GM18526 (cell line): ENCODE measurements around the gene SSTR5.

Experiments
- POLR2A ChIP-seq: IDR thresholded peaks from 3 replicates; pipeline ENCODE4 v1.6.1; 2011; ENCODE audit not compliant: insufficient read length; ENCODE audit errors: extremely low read depth

SSTR5 gene

DNA sequence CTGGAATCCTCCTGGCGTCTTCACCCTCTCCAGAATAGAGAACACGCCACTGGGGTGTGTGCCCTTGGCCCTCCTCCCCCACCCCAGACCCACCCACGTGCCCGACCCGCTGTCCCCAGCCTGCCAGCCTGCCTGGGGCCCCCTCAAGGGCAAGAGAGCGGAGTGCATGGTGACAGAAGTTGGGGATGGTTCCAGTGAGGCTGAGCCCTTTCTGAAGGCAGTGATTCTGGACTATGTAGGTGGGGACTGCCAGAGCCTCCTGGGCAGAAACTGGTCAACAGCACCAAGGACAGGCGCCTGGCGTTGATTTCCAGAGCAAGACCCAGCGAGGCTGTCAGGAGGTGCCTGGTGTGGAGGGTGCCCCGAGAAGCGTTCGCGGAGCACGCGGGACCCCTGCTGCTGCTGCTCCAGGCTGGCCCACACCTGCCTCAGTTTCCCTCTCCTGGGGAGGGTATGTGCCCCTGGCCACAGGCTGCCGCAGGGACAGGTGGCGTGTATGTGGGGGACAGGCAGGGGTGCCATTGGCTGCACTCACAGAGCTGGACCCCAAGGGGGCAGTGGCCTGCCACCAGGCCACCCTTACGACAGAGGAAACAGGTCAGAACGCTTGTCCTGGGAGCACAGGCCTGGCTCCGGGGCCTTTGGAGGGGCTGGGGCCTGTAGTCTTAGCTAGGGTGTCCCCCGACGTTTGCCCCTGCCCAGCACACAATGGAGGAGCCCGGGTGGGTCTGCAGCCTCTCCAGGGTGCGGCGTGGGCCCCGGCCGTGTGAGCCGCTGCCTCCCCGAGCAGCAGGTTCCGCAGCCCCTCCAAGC is 1.2 kb downstream of the SSTR5 start:
- no peak for TF ChIP-seq POLR2A

DNA sequence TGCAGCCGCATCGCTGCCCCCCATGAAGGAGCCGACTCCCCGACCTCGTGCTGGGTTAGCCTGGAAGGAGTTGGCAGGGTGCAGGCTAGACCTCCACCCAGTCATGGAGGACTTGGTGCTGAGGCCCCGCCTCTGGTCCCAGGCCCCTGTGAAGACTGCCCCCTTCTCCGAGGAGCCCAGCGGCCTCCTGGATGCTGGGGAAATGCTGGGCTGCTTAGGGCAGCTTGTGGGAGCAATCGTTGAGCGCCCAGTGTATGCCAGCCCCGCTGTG is 1.8 kb downstream of the SSTR5 start:
- no peak for TF ChIP-seq POLR2A

DNA sequence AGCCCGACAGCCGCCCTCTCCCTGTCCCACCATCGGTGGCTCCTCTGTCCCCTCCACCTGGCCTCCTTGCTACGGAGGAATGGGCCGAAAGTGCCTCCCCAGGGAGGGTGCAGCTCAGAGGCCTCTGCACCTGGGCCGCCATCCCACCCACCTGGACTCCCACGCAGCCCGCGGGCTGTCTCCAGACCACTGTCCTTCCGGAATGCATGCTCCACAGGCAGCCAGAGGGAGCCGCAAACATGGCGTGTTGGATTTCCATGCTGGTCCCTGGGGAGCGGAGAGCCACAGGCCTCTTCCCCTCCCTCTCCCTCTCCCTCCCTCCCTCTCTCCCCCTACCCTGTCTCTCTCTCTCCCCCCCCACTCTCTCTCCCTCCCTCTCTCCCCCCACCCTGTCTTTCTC is 3.0 kb downstream of the SSTR5 start:
- TF ChIP-seq POLR2A = no peak

DNA sequence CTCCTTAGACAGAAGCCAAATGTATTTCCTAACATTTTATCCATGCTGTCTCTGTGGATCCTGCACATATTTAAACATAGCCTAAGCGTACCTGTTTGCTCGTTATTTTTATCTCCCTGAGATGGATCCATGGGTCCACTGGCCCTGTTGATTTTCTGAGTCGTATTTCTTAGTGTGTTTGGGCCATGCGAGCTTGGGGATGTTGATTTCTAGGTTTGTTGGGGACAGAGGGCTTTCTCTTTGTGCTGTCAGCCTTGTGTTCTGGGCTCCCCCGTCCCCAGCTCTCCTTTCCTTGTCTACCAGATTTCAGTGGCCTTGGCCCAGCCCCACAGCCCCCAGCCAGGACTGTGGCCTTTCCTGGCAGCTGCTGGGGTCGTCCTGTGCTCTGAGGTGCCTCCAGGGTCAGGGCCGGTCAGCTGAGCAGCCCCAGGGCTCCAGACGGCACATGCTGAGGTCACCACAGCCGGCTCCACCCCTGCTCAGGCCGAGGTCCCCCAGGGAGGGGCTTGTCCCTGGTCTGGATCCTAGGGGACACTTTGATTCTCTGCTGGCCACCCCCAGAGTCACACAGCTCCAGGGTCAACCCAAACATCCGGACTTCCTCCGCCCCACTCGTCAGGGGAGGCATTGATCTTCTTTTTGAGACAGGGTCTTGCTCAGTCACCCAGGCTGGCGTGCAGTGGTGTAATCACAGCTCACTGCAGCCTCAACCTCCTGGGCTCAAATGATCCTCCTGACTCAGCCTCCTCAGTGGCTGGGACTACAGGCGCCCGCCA is 4.4 kb downstream of the SSTR5 start:
- no peak for TF ChIP-seq POLR2A

DNA sequence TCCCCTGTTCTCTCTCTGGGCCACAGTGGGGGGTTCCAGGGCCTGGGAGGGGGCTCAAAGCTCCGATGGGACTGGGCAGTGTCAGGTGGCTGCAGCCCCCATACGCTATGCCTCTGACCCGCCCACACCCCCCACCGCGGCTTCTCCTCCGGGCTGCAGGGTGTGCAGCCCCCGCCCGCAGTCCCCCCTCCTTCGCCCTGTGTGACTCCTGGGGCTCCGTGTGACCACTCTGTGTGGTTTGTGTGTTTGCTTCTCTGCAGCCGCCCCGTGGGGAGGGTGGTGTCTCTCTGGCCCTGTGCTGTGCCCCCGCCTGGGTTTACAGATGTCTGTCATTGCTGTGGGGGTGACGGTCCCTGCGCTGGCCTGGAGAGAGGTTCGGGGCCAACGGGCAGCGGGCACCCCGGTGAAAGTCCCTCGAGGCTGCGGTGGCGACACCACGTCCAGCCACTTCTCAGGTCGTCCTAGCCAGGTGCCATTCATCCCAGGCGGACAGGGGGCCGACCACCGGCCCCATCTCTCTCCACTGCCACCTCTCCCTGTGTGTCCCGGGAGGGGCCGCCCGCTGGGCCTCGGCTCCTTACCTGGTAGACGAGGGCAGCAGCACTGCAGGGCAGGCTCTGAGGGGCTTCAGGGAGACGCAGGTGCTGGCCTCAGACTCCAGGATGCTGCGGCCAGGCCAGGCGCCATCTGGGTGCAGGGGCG is 5.5 kb downstream of the SSTR5 start:
- TF ChIP-seq POLR2A = no peak

DNA sequence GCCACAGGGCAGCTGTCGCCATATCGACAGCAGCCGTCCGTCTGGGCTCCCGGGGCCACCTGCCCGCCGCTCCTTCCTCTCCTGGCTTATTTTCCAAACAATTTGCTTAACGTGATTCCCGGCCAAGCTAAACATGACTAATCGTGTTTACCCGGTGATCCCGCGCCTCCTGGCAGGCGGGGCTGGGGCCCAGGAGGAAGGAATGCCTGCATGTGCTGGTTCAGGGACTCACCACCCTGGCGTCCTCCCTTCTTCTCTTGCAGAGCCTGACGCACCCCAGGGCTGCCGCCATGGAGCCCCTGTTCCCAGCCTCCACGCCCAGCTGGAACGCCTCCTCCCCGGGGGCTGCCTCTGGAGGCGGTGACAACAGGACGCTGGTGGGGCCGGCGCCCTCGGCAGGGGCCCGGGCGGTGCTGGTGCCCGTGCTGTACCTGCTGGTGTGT is 6.1 kb downstream of the SSTR5 start:
- no peak for TF ChIP-seq POLR2A

DNA sequence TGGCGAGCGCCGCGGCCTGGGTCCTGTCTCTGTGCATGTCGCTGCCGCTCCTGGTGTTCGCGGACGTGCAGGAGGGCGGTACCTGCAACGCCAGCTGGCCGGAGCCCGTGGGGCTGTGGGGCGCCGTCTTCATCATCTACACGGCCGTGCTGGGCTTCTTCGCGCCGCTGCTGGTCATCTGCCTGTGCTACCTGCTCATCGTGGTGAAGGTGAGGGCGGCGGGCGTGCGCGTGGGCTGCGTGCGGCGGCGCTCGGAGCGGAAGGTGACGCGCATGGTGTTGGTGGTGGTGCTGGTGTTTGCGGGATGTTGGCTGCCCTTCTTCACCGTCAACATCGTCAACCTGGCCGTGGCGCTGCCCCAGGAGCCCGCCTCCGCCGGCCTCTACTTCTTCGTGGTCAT is 6.8 kb downstream of the SSTR5 start:
- no peak for TF ChIP-seq POLR2A

DNA sequence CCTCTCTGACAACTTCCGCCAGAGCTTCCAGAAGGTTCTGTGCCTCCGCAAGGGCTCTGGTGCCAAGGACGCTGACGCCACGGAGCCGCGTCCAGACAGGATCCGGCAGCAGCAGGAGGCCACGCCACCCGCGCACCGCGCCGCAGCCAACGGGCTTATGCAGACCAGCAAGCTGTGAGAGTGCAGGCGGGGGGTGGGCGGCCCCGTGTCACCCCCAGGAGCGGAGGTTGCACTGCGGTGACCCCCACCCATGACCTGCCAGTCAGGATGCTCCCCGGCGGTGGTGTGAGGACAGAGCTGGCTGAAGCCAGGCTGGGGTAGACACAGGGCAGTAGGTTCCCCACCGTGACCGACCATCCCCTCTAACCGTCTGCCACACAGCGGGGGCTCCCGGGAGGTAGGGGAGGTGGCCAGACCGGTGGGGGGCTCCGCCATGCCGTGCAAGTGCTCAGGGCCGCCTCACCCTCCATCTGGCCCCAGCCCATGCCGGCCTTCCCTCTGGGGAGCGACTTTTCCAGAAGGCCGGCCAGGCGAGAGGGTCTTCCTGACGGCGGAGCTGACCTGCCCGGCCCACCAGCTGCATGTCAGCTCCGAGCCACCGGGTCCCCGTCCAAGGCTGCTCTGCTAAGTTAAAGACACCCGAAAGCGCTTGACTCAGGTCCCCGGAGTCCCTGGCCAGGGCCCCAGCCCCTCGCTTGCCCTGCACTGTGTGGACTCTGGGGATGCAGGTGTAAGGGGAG is 7.4 kb downstream of the SSTR5 start:
- no peak for TF ChIP-seq POLR2A

DNA sequence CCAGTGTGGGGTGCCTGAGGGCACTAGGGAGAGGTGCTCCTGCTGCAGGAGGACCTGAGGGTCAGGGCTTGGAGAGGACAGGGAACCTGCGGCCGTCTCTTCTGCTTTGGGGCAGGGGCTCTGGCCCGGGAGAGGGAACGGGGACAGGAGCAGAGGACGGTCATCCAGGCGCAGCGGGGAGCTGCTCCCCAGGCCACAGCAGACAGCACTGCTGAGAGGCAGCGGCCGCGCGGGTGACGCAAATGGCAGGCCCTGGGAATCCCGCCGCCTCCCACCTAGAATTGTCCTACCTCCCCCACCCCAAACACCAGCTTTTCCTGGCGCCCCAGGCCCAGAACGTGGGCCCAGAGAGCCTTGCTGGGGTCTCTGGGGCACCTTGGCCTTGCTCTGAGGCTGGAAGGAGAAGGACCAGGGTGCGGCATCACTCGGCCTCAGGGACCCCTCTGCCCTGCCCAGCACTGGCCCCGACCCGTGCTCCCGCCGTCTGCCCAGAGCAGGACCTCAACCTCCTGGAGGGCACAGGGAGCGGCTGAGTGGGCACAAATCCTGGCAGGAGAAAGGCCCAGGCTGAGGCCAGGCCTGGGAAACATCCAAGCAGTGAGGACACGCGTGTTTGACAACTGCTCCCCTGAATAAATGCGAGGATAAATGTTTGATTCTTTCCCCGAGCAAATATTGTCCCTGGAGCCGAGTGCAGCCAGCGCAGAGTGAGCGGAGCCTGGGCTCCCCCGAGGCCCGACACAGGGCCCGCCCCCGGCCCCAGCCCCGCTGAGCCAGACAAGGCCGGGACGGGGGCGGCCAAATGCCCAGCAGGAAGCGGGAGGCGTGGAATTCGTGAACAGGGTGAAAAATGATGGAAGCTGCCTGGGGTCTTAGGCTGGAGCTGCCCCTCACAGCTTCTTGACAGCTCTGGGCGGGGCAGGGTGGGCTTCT is 8.5 kb downstream of the SSTR5 start:
- TF ChIP-seq POLR2A = no peak

DNA sequence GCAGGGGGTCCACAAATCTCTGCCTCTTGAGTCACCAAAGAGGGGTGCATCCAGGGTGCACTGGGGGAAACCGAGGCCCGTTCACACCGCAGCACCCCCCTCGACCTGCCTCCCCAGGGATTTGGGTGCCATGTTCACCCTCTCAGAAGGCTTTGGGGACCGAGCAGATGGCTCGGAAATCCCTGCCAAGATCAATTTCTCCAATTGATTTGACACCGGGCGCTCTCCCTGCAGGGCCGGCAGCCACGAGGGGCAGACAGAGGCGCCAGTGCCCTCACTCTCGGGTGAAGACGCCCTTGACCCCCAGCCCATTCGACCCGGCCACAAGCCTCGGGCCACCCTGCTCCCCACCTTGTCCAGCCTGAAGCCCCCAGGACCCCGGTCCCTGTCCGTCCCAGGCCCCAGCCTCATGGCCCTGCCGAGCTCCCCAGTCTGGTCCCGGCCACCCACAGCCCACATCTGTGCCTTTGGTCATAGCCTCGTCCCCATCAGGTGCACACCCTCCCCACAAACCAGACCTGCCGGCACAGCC is 9.3 kb downstream of the SSTR5 start:
- no peak for TF ChIP-seq POLR2A

DNA sequence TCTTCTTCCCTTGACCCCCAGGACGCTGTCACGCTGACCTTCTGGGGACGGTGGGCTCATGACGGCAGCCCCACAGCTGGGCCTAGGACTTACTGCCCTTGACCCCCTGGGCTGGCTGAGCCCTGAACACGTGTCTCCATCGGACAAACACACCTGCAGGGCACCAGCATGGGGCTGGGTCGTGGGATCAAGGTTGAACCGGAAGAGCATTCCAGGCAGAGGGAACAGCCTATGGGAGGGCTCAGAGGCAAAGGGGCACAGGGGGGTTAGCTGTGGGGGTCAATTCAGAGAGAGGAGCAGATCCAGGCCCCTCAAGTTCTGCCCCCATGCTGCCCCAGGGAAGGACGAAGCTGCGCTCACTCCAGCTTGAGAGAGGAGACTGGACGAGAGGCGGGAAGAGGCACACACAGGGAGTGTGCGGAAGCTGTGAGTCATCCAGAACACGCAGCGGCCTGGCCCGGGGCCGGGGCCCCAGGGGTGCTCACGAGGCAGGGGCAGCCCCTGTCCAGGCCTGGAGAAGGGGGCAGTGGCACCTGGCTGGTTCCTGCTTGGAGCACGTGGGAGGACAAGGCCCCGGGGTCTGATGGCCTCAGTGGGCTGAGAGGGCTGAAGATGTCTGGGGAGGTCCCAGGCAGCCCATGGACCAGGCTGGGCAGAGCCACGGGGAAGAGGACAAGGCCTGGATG is 9.9 kb downstream of the SSTR5 start:
- TF ChIP-seq POLR2A = no peak

DNA sequence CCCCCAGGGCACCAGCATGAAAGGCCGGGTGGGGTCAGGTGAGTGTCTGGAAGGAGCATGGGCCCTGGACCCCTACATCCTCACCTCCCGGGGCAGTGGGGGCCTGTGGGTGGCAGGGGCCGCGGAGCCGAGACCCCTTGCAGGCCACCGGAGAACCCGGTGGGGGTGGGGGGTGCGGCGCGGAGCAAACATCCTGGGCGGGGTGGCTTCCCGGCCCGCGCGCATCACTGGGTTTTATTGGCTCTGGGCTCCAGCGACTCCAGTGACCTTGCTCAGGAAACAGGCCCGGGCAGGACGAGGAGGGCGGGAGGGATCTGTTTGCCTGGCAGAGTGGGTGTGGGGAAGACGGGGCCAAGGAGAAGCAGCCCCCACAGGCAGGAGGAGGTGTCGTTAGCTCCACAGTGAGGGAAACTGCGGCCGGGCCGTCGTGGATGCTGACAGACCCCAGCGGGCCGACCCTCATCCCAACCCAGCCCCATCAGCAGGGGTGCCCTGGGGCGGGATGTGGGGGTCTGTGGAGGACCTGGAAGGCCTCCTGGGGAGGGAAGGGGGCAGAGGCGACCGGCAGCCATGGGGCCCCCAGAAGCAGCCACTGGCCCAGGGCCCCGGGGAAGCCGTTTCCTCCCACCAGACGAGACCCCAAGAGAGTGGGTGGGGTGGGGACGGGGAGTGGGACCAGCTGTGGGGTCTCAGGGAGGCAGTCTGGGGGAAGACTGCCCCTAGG is 10.6 kb downstream of the SSTR5 start:
- no peak for TF ChIP-seq POLR2A

DNA sequence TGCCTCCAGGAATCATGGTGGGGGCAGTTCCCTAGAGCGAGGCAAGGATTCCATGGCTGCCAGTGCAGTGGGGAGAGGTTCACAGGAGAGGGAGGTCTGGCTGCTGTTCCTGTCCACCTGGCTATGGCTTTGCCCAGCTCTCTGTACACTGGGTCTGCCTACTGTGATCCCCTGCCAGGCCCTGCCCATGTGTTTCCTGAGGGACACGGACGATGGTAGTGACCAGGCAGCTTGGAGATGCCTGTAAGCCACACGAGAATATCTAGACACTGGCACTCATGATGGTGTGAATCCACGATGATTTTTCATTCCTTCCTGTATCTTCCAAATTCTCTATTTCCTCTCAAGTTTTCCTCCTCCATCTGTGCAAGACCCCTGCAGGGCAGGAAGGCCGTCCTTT is 12.4 kb downstream of the SSTR5 start:
- no peak for TF ChIP-seq POLR2A
